Upper lobe of right lung (tissue), 1 donor: Measurements from ENCODE around the gene MCC. TPM values are rescaled to one million over a fixed set of nuclear protein-coding genes. Genes with fewer than 3 reads are reported as not detected.

Experiments used
- ATAC-seq: fragments of 200-7000 bp; cut with Tn5 transposase; one replicate; pipeline ENCODE4 v1.9.1; 2020; ENCODE audit warnings: mild to moderate bottlenecking, moderate library complexity
- DNase-seq: peaks from one replicate; pipeline ENCODE4 v3.0.0-alpha.2; 2020
- H3K27ac ChIP-seq: fragments of 200-600 bp; one replicate; pipeline ENCODE4 v1.8.0; 2022
- H3K27me3 ChIP-seq: fragments of 200-600 bp; one replicate; pipeline ENCODE4 v1.8.0; 2022; ENCODE audit warnings: mild to moderate bottlenecking
- H3K36me3 ChIP-seq: fragments of 200-600 bp; one replicate; pipeline ENCODE4 v1.8.0; 2022
- H3K4me1 ChIP-seq: fragments of 200-600 bp; one replicate; pipeline ENCODE4 v1.8.0; 2022
- H3K4me3 ChIP-seq: fragments of 200-600 bp; one replicate; pipeline ENCODE4 v1.8.0; 2022; ENCODE audit warnings: mild to moderate bottlenecking
- H3K9me3 ChIP-seq: fragments of 200-600 bp; one replicate; pipeline ENCODE4 v1.8.0; 2022
- intact Hi-C: fragments of 100-400 bp; cut with DNase I; formaldehyde crosslinking; loops from one replicate; pipeline ENCODE4 v1.11.0; 2022
- total RNA-seq: library from RNA; stranded (reverse); fragmentation: NEBNext Ultra II Directional; extraction: Animal tissue kit (Norgen Biotek cat#: 25700); gene quantifications from one replicate; pipeline ENCODE4 v1.2.1, GENCODE V29; 2021
- TF ChIP-seq, protein P1 (sequence below): fragments of 200-600 bp; IDR thresholded peaks from one replicate; pipeline ENCODE4 v1.8.0; 2022; ENCODE audit warnings: antibody characterized with exemption
- donor health status: DM: no; HTN: yes; CAD: no; lungs with severe emphysema.

The MCC gene
- total RNA-seq, 1 donor from 2014 or later: 18.6 TPM

DNA sequence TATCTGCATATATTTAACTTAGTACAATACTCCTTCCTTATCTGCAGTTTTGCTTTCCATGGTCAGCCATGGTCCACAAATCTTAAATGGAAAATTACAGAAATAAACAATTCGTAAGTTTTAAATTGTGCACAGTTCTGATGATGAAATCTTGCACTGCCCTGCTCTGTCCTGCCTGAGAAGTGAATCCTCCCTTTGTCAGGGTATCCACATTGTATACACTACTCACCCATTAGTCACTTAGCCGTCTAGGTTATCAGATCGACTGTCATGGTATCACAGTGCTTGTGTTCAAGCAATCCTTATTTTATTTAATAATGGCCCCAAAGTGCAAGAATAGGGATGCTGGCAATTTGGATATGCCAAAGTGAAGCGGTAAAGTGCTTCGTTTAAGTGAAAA, 16.9 kb upstream of the MCC start:
- Histone ChIP-seq H3K4me1 (no peaks in the 10 kb centered on the region), H3K9me3 (no peaks in the 10 kb centered on the region), H3K27ac (no peak overlapping the region), H3K36me3 (no peaks in the 10 kb centered on the region), H3K27me3 (peaks cover 21% of the 10 kb centered on the region), H3K4me3 (no peak overlapping the region)
- TF ChIP-seq, protein P1, sequence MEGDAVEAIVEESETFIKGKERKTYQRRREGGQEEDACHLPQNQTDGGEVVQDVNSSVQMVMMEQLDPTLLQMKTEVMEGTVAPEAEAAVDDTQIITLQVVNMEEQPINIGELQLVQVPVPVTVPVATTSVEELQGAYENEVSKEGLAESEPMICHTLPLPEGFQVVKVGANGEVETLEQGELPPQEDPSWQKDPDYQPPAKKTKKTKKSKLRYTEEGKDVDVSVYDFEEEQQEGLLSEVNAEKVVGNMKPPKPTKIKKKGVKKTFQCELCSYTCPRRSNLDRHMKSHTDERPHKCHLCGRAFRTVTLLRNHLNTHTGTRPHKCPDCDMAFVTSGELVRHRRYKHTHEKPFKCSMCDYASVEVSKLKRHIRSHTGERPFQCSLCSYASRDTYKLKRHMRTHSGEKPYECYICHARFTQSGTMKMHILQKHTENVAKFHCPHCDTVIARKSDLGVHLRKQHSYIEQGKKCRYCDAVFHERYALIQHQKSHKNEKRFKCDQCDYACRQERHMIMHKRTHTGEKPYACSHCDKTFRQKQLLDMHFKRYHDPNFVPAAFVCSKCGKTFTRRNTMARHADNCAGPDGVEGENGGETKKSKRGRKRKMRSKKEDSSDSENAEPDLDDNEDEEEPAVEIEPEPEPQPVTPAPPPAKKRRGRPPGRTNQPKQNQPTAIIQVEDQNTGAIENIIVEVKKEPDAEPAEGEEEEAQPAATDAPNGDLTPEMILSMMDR: no peak
- DNase-seq (no peak), ATAC-seq (no peak)
- intact Hi-C loops: no loop called here

DNA sequence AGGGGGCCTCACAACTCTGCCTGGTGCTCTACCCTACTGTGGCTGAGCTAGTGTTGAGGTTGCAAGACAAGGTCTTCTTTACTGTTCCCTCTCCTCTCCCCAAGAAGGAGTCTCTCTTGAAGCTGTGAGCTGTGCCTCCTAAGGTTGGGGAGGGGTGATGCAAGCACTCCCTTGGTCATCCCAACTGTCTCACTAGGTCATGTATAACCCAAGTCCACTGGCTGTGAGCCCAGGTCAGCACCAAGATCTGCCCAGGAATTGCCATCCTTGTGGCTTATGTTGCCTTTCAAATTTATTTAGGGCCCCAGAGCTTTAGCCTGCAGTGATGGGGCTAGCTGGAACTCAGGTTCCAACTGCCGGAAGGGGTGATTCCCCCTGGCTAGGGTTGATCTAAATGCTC, 14.9 kb upstream of the MCC start:
- TF ChIP-seq, protein P1: no peak
- H3K36me3 ChIP-seq: no peaks in the 10 kb centered on the region
- H3K4me1 ChIP-seq: no peaks in the 10 kb centered on the region
- ATAC-seq (no peak), DNase-seq (no peak)
- intact Hi-C loops: no loop called here
- no peaks in the 10 kb centered on the region for H3K9me3 ChIP-seq
- peaks cover 13% of the 10 kb centered on the region for H3K27me3 ChIP-seq
- no peak overlapping the region for H3K27ac ChIP-seq
- H3K4me3 ChIP-seq: no peak overlapping the region

DNA sequence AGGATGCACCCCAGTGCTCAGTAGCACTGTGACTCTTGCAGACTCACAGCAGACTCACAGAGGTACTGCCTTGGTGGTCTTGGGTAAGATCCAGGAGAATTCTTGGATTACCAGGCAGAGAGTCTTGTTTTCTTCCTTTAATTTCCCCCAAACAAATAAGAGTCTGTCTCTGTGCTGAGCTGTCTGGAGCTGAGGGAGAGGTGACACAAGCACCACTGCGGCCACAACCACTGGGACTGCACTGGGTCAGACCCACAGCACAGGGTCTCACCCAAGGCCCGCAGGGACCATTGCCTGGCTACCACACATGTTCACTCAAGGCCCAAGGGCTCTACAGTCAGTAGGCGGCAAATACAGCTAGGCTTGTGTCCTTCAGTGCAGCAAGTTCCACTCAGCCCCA, 13.8 kb upstream of the MCC start:
- no peaks in the 10 kb centered on the region for H3K36me3 ChIP-seq
- ATAC-seq: no peak
- H3K27ac ChIP-seq: no peak overlapping the region
- H3K4me1 ChIP-seq: no peaks in the 10 kb centered on the region
- DNase-seq: no peak
- peaks cover 13% of the 10 kb centered on the region for H3K27me3 ChIP-seq
- H3K9me3 ChIP-seq: no peaks in the 10 kb centered on the region
- intact Hi-C loops: no loop called here
- no peak overlapping the region for H3K4me3 ChIP-seq
- TF ChIP-seq, protein P1: no peak

DNA sequence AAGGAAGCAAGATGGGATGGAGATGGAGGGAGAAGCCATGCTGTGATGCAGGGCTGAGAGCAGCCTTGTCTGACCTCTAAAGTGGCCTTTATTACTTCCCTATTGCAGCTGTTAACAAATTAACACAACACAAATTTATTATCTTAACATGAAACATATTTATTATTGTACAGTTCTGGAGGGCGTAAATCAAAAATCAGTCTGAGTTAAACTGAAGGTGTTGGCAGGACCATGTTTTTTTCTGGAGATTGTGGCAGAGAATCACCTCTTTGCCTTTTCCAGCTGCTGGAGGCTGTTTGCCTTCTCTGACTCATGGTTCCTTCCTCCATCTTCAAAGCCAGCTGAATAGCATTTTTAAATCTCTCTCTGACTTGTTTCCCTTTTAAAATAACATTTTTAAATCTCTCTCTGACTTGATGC, 7.2 kb upstream of the MCC start:
- Histone ChIP-seq H3K27ac (no peak overlapping the region), H3K4me1 (no peaks in the 10 kb centered on the region), H3K36me3 (no peaks in the 10 kb centered on the region), H3K4me3 (no peak overlapping the region), H3K9me3 (peaks cover 2% of the 10 kb centered on the region), H3K27me3 (peaks cover 16% of the 10 kb centered on the region)
- intact Hi-C loops: no loop called here
- DNase-seq: no peak
- ATAC-seq: no peak
- TF ChIP-seq, protein P1: no peak

DNA sequence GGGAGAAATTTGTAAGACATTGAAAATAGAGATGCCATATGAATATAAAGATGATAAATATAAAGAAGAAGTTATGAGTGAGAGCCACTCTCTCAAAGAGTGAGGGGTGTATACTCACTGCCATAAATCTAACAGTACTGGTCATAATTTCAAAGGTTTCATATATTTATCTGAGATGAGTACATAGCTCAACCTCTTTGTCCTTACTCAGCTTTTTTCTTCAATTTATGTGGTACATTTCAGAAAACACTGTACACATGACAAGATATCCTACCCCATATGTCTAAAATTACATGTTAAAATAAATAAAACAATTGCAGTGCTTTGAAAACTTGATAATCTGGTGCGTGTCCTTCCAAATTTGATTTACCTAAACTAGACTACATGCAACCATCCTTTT, 5.2 kb upstream of the MCC start:
- H3K27me3 ChIP-seq: peaks cover 32% of the 10 kb centered on the region
- TF ChIP-seq, protein P1: no peak
- H3K9me3 ChIP-seq: peaks cover 4% of the 10 kb centered on the region
- H3K36me3 ChIP-seq: no peaks in the 10 kb centered on the region
- H3K27ac ChIP-seq: no peak overlapping the region
- ATAC-seq (no peak), DNase-seq (no peak)
- intact Hi-C loops: no loop called here
- peaks cover 12% of the 10 kb centered on the region for H3K4me1 ChIP-seq
- H3K4me3 ChIP-seq: no peak overlapping the region

DNA sequence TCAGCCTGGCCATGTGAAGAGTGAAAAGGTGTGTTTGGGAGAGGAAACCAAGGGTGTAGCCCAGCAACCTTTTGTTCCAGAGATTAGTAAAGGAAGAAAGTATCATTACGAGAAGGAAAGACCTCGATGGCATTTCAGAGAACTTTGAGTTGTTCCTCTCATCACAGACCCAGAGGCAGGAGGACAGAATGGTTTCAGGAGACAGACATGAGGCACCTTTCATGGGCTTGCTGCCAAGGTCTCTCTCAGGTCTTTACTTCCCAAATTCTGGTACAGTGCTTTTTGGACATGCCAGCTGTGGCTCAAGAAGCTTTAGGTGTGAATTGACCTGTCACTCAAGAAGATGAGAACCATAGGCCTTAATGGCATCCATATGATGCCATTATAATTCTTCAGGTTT, 2.8 kb upstream of the MCC start:
- Histone ChIP-seq H3K9me3 (peaks cover 4% of the 10 kb centered on the region), H3K36me3 (no peaks in the 10 kb centered on the region), H3K27ac (no peak overlapping the region), H3K27me3 (peaks cover 52% of the 10 kb centered on the region), H3K4me1 (peaks cover 22% of the 10 kb centered on the region), H3K4me3 (no peak overlapping the region)
- TF ChIP-seq, protein P1: no peak
- DNase-seq (no peak), ATAC-seq (no peak)
- intact Hi-C loops: no loop called here
